ENCODE measurements around the gene AJM1. TPM values are rescaled to one million over a fixed set of nuclear protein-coding genes. Genes with fewer than 3 reads are reported as not detected.
"Not testable (repeated sequence)": the region's sequence is repeated elsewhere in the genome, so short reads cannot be mapped to it uniquely, and the experiment has no call there.

AJM1 gene
- total RNA-seq = 1 to 10 TPM; 1.4 to 3.5 TPM
- polyA plus RNA-seq (2013, experiment 1 of 2) = 1.9 TPM
- polyA plus RNA-seq (2013, experiment 2 of 2) = 1.7 TPM
- long read RNA-seq, experiment 1, full-length matches to known transcripts = 1 of 1 reads
- long read RNA-seq, experiment 1, partial matches to known transcripts = 0 of 1 reads
- long read RNA-seq, experiment 1, other reads (novel, unspliced or antisense) = 0 of 1 reads
- long read RNA-seq, experiment 2 = 0 reads
- long read RNA-seq, experiment 3, full-length matches to known transcripts = 1 of 1 reads
- long read RNA-seq, experiment 3, partial matches to known transcripts = 0 of 1 reads
- long read RNA-seq, experiment 3, other reads (novel, unspliced or antisense) = 0 of 1 reads
- long read RNA-seq, experiment 4 = 0 reads

DNA sequence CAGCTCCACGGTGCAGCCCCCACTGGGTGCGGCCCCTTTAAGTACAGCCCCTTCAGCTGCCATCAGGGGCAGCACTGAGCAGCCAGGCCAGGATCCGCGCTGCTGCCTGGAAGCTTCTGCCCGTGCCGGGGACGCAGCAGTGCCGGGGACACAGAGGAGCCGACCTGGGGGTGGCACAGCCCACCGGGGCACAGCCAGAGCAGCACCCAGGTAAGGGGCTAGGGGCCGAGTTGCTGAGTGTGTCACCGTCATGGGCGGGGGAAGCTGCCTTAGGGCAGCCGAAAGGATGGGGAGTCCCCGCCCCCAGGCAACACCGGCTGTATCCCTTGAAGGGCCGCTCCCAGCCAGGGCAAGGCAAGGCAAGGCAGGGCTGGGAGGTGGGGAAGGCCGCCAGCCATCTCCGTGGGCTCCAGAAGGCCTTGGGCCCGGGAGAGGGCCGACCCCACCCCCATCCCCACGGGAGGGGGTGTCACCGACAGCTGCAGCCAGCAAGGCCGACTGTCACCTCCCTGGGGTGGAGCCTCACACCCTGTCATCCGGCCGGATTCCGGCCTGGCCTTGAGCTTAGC lies at the start of gene AJM1:
TSS of gene AJM1 (plus strand) at position 99 of the 569 bp plus-strand sequence. CDS start 1,937 bp downstream, outside the sequence.
- peak; percentile 95 for DNase-seq

DNA sequence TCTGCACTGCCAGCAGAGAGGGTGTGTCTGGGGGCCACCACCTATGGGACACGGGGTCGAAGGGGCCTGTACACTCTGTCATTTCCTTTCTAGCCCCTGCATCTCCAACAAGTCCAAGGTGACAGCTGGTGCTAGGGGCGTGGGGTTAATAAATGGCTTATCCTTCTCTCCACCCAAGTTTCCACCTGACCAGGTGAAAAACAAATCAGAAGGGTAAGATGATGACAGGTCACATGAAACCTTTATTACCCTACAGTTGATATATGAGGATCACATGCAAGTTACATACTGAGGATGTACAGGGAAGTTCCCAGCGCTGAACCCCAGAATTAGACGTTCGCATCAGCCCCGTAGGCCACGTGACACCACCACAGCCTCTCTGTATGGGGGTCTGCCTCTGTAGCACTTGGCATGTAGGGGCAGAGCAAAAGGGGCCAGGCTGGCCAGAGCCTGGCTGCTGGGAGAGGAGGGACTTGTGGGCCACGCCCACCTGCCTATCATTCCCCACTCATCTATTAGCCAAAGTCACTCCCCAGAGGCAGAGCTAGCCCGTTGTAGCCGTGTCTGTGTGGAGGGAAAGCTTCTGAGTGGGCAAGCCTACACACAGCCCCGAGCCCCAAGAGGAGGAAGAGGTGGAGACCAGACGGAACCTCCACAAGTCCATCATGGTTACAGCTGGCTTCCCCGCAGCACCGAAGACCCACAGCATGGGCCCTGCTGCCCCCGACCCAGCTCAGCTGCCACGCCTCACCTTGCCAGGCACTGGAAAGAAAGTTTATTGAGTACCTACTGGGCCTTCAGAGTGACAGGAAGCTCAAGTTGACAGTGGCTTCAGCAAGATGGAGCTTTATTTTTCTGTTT lies 49.0 kb upstream of the AJM1 start:
- peak overlapping the region; percentile 35 for H3K4me3 Mint-ChIP-seq

More for the DNA sequence above, at the start of gene AJM1:
- not testable (repeated sequence) for H3K36me3 ChIP-seq (ENCODE audit: control insufficient read depth, insufficient read depth, low read length); H3K4me1 ChIP-seq (ENCODE audit: control insufficient read depth, insufficient read depth, low read length); H3K4me3 Mint-ChIP-seq; H3K36me3 Mint-ChIP-seq (ENCODE audit: low read depth); H3K4me3 ChIP-seq (ENCODE audit: low read length); H3K9me3 ChIP-seq (ENCODE audit: control insufficient read depth, low read length); H3K27me3 ChIP-seq (ENCODE audit: control insufficient read depth, insufficient read depth, low read length, poor library complexity, severe bottlenecking); H3K9ac ChIP-seq (ENCODE audit: extremely low read depth, low read length, poor library complexity, severe bottlenecking)
- Mint-ChIP-seq H3K27me3 (ENCODE audit: insufficient read depth) (peaks cover 27% of the 10 kb centered on the region), H3K4me1 (peaks cover 10% of the 10 kb centered on the region), H3K27ac (peak within 1 kb of the TSS; percentile 82), H3K9me3 (peaks cover 12% of the 10 kb centered on the region)
- TF ChIP-seq, protein P1, sequence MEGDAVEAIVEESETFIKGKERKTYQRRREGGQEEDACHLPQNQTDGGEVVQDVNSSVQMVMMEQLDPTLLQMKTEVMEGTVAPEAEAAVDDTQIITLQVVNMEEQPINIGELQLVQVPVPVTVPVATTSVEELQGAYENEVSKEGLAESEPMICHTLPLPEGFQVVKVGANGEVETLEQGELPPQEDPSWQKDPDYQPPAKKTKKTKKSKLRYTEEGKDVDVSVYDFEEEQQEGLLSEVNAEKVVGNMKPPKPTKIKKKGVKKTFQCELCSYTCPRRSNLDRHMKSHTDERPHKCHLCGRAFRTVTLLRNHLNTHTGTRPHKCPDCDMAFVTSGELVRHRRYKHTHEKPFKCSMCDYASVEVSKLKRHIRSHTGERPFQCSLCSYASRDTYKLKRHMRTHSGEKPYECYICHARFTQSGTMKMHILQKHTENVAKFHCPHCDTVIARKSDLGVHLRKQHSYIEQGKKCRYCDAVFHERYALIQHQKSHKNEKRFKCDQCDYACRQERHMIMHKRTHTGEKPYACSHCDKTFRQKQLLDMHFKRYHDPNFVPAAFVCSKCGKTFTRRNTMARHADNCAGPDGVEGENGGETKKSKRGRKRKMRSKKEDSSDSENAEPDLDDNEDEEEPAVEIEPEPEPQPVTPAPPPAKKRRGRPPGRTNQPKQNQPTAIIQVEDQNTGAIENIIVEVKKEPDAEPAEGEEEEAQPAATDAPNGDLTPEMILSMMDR (conservative IDR thresholded peaks at IDR 0.05) = peak; percentile 91
- 0 to 17% methylated on average over 4 to 23 of the region's 27 CpGs for WGBS, 2 experiments (ENCODE audit: insufficient coverage in 1 of 2, insufficient read length in 1 of 2)
- H3K27ac ChIP-seq (ENCODE audit: low read depth, low read length) = peak within 1 kb of the TSS; percentile 24

More for the DNA sequence above, 49.0 kb upstream of the AJM1 start:
- H3K9me3 ChIP-seq (ENCODE audit: control insufficient read depth, low read length) = no peaks in the 10 kb centered on the region
- Mint-ChIP-seq H3K4me1 (peaks cover 51% of the 10 kb centered on the region), H3K9me3 (no peaks in the 10 kb centered on the region), H3K36me3 (ENCODE audit: low read depth) (peaks cover 17% of the 10 kb centered on the region), H3K27ac (no peak overlapping the region), H3K27me3 (ENCODE audit: insufficient read depth) (peaks cover 1% of the 10 kb centered on the region)
- peak; percentile 70 for DNase-seq
- TF ChIP-seq, protein P1 (conservative IDR thresholded peaks at IDR 0.05) = no peak
- no peak overlapping the region for H3K4me3 ChIP-seq (ENCODE audit: low read length)
- H3K36me3 ChIP-seq (ENCODE audit: control insufficient read depth, insufficient read depth, low read length) = peaks cover 23% of the 10 kb centered on the region
- H3K9ac ChIP-seq (ENCODE audit: extremely low read depth, low read length, poor library complexity, severe bottlenecking) = no peak overlapping the region
- no peak overlapping the region for H3K27ac ChIP-seq (ENCODE audit: low read depth, low read length)
- WGBS, 2 experiments (ENCODE audit: insufficient coverage in 1 of 2, insufficient read length in 1 of 2) = 90 to 94% methylated on average over 12 to 16 of the region's 17 CpGs
- no peaks in the 10 kb centered on the region for H3K27me3 ChIP-seq (ENCODE audit: control insufficient read depth, insufficient read depth, low read length, poor library complexity, severe bottlenecking)
- H3K4me1 ChIP-seq (ENCODE audit: control insufficient read depth, insufficient read depth, low read length) = peaks cover 26% of the 10 kb centered on the region
